Measurements from ENCODE around the gene GTF2H2. TPM values are rescaled to one million over a fixed set of nuclear protein-coding genes. Genes with fewer than 3 reads are reported as not detected.
"Not testable (repeated sequence)": the region's sequence is repeated elsewhere in the genome, so short reads cannot be mapped to it uniquely, and the experiment has no call there.

Gene GTF2H2
- total RNA-seq, 2 experiments from 2014 or later: 34.5 to 35.9 TPM

DNA sequence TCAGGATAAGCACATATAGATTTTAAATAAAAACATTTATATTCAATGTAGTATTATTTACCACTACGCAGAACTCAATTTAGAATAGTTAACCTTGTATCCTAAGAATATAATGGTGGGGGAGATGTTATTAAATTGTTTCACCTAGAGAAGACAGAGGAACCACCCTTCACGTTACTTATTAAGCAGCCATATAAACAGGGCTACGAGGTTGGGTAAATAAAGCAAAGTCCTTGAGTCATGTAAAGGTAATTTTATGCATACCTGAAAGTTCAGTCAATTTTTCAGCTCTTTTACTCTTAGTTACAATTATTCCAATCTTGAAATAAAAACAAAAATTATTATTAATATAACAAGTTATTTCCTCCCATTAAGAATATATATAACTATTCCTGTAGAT is 8.1 kb downstream of the GTF2H2 start:
- H3K9me3 Mint-ChIP-seq; DNase-seq; H3K27me3 Mint-ChIP-seq; ATAC-seq; H3K27ac Mint-ChIP-seq; intact Hi-C loops (cut with micrococcal nuclease); H3K4me1 Mint-ChIP-seq (ENCODE audit: low read depth); POLR2A ChIA-PET; H3K4me3 Mint-ChIP-seq; CTCF ChIA-PET; H3K36me3 Mint-ChIP-seq (ENCODE audit: low read depth): not testable (repeated sequence)

DNA sequence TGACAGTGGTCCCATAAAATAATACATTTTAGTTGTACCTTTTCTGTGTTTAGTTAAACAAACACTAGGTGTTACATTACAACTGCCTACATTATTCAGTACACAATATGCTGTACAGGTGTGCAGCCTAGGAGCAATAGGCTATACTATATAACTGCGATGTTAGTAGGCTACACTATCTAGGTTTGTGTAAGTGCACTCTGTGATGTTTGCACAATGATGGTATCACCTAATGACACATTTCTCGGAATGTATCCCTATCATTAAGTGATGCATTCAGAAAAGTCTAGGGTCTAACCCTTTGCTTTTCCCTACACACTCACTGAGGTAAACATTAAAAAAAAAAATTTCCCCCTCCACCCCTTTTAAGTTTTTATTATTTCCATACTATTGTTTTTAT is 22.7 kb downstream of the GTF2H2 start:
- H3K27me3 Mint-ChIP-seq; intact Hi-C loops (cut with micrococcal nuclease); H3K4me3 Mint-ChIP-seq; ATAC-seq; H3K4me1 Mint-ChIP-seq (ENCODE audit: low read depth); H3K36me3 Mint-ChIP-seq (ENCODE audit: low read depth); POLR2A ChIA-PET; H3K27ac Mint-ChIP-seq; DNase-seq; CTCF ChIA-PET; H3K9me3 Mint-ChIP-seq: not testable (repeated sequence)

DNA sequence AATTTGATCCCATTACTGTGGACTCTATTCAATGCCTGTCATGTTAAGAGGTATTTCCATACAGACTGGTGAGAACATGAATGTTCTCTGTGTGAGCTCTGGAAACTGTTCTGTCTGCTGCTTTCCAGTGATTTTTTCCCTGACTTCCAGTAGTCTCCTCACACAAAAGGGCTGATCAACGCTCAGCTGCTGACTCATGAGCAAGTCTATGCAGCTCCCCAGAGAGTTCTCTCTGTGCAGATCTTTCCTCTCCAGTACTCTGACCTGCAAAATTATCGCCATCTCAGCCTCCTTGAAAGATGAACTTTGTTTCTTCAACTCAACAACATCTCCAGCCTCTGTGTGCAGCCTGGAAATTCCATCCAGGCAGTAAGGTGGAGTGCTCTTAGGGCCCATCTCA is 23.3 kb downstream of the GTF2H2 start:
- H3K27me3 Mint-ChIP-seq; DNase-seq; intact Hi-C loops (cut with micrococcal nuclease); H3K4me1 Mint-ChIP-seq (ENCODE audit: low read depth); H3K9me3 Mint-ChIP-seq; CTCF ChIA-PET; POLR2A ChIA-PET; H3K4me3 Mint-ChIP-seq; H3K36me3 Mint-ChIP-seq (ENCODE audit: low read depth); ATAC-seq; H3K27ac Mint-ChIP-seq: not testable (repeated sequence)

DNA sequence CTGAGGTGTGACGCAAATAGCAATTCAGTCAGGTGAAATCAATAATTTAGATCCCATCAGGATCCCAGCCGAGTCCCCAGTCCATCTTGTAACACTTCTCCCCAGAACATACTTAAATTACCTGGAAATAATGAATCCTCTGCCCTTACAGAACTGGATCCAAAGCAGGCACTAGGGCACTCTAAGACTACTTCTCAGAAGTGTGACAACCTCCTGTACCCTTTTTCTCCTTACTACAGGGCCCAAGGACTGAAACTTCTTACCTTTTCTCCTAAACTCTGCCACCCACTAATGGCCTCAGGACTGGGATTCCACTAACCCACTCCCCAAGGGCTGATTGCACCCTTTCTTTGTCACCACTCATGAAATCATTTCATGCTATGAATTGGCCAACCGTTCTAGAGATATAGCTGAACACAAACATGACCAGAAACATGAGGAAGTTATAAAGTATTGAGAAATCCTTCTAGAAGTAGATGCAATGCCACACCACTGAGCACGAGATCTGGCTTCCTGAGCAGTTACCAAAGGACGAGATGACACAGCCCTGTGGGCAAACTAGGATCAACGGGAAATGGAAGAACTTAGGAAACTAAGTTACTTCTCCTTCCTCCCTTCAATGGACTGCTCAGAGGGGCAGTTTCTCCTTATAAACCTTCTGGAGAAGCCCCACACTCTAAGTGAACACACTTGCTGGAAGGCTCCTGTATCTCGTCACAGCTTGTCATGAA is 36.3 kb downstream of the GTF2H2 start:
- not testable (repeated sequence) for H3K9me3 Mint-ChIP-seq

GRCh38 chr5:71025289-71025953 is 42.1 kb downstream of the GTF2H2 start, which contains the start of gene NAIP:
Gene NAIP, minus strand, starts transcription at chr5:71025339. Its CDS starts 12,424 bp downstream, at chr5:71012915.
- intact Hi-C loops (cut with micrococcal nuclease); ATAC-seq; H3K4me3 Mint-ChIP-seq; H3K9me3 Mint-ChIP-seq; CTCF ChIA-PET; H3K36me3 Mint-ChIP-seq (ENCODE audit: low read depth); H3K27me3 Mint-ChIP-seq; H3K27ac Mint-ChIP-seq; H3K4me1 Mint-ChIP-seq (ENCODE audit: low read depth); DNase-seq; POLR2A ChIA-PET: not testable (repeated sequence)

More for the DNA sequence above, 36.3 kb downstream of the GTF2H2 start:
- ATAC-seq; CTCF ChIA-PET; DNase-seq; H3K36me3 Mint-ChIP-seq (ENCODE audit: low read depth); intact Hi-C loops (cut with micrococcal nuclease); H3K27me3 Mint-ChIP-seq; H3K27ac Mint-ChIP-seq; H3K4me3 Mint-ChIP-seq; H3K4me1 Mint-ChIP-seq (ENCODE audit: low read depth); POLR2A ChIA-PET: not testable (repeated sequence)

DNA sequence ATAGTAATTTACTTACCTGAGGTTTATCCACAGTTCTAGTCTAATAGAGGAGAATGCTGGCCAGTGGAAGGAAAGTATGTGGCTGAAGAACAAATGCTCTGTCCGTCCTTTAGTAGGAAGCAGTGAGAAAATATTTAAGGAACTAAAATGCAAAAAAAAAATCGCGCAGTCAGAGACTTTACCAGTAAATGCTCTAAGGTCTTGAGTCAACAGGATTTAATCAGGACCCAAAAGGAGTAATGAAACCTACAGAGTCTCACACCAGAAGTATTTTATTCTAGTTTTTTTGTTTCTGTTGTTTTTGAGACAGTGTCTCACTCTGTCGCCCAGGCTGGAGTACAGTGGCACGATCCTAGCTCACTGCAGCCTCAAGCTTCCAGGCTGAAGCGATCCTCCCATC is 46.8 kb downstream of the GTF2H2 start:
- ATAC-seq; H3K4me3 Mint-ChIP-seq; H3K9me3 Mint-ChIP-seq; DNase-seq; intact Hi-C loops (cut with micrococcal nuclease); H3K27ac Mint-ChIP-seq; H3K36me3 Mint-ChIP-seq (ENCODE audit: low read depth); POLR2A ChIA-PET; H3K4me1 Mint-ChIP-seq (ENCODE audit: low read depth); H3K27me3 Mint-ChIP-seq; CTCF ChIA-PET: not testable (repeated sequence)

DNA sequence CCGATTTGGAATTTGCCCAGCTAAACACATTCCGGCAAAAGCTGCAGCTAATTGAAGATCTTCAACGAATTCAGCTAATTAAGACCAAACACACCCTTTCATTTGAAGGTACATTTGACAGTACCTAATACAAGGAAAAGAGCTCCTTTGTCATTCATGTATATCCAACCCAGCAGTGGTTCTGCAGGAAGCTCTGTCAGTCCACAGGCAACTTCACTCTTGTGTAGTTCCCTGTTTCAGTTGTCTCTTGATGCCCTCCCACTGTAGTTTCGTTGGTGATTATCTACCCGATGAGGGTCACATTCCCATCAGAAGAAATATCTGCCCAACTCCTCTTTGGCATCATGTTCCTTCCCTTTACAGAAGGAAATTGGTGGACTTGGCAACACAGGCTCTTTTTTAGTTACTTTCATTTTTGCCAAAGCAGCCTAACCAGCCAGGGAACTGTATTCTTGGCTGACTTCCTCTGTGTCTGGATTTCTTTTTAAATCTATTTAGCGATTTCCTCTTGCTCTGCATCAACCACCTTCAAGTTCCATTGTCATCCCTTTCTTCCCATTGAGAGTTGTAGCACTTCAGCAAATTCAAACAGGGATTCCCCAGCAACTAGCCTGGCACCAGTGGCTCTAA is 49.0 kb downstream of the GTF2H2 start:
- H3K4me1 Mint-ChIP-seq (ENCODE audit: low read depth); intact Hi-C loops (cut with micrococcal nuclease); CTCF ChIA-PET; H3K27ac Mint-ChIP-seq; H3K36me3 Mint-ChIP-seq (ENCODE audit: low read depth); H3K27me3 Mint-ChIP-seq; H3K9me3 Mint-ChIP-seq; DNase-seq; H3K4me3 Mint-ChIP-seq; POLR2A ChIA-PET; ATAC-seq: not testable (repeated sequence)

- no peak for ATAC-seq
- H3K4me1 Mint-ChIP-seq (ENCODE audit: low read depth): no peaks in the 10 kb centered on the region
- no peak for TF ChIP-seq CTCF (IDR thresholded peaks at IDR 0.05)
Observed at GRCh38 chr5:71014176-71014575, 53.3 kb downstream of the GTF2H2 start.

More at GRCh38 chr5:71014176-71014575, 53.3 kb downstream of the GTF2H2 start:
- H3K4me3 Mint-ChIP-seq: no peak overlapping the region
- no peaks in the 10 kb centered on the region for H3K36me3 Mint-ChIP-seq (ENCODE audit: low read depth)
- no peak for DNase-seq
- intact Hi-C loops (cut with micrococcal nuclease): no loop called here
- H3K27me3 Mint-ChIP-seq: no peaks in the 10 kb centered on the region
- ChIA-PET POLR2A (no interaction called here), CTCF (no interaction called here)
- no peak overlapping the region for H3K27ac Mint-ChIP-seq
- no peaks in the 10 kb centered on the region for H3K9me3 Mint-ChIP-seq

Measured in activated CD8-positive, alpha-beta T cell treated with anti-CD3 and anti-CD28 coated beads for 36 hours (primary cell).